ENCODE data around the gene MYNN. TPM values are rescaled to one million over a fixed set of nuclear protein-coding genes. Genes with fewer than 3 reads are reported as not detected.

Gene MYNN
- total RNA-seq, 1 donor from 2014 or later, result 23.6 TPM

- no peak for DNase-seq (ENCODE audit: low spot score)
- Histone ChIP-seq H3K36me3 (no peaks in the 10 kb centered on the region), H3K79me2 (ENCODE audit: low read depth) (peaks cover 5% of the 10 kb centered on the region), H3K9ac (no peak overlapping the region), H4K20me1 (ENCODE audit: low read depth) (no peaks in the 10 kb centered on the region), H3K27me3 (no peaks in the 10 kb centered on the region), H3K27ac (no peak overlapping the region), H3K4me3 (peak overlapping the region; percentile 43), H3K9me3 (ENCODE audit: low read depth) (no peaks in the 10 kb centered on the region), H2AFZ (replicated peaks) (peak overlapping the region; percentile 12), H3F3A (ENCODE audit: low read depth) (peaks cover 10% of the 10 kb centered on the region), H3K4me2 (peak overlapping the region; percentile 54), H3K4me1 (peaks cover 4% of the 10 kb centered on the region)
- Mint-ChIP-seq H3K4me1 (peaks cover 8% of the 10 kb centered on the region), H3K4me3 (peak overlapping the region; percentile 54), H3K27ac (no peak overlapping the region), H3K36me3 (no peaks in the 10 kb centered on the region), H3K27me3 (ENCODE audit: insufficient read depth, low read depth) (peaks cover 4% of the 10 kb centered on the region), H3K9me3 (peaks cover 25% of the 10 kb centered on the region)
- TF ChIP-seq, protein P1, sequence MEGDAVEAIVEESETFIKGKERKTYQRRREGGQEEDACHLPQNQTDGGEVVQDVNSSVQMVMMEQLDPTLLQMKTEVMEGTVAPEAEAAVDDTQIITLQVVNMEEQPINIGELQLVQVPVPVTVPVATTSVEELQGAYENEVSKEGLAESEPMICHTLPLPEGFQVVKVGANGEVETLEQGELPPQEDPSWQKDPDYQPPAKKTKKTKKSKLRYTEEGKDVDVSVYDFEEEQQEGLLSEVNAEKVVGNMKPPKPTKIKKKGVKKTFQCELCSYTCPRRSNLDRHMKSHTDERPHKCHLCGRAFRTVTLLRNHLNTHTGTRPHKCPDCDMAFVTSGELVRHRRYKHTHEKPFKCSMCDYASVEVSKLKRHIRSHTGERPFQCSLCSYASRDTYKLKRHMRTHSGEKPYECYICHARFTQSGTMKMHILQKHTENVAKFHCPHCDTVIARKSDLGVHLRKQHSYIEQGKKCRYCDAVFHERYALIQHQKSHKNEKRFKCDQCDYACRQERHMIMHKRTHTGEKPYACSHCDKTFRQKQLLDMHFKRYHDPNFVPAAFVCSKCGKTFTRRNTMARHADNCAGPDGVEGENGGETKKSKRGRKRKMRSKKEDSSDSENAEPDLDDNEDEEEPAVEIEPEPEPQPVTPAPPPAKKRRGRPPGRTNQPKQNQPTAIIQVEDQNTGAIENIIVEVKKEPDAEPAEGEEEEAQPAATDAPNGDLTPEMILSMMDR (IDR thresholded peaks at IDR 0.05), result no peak
- TF ChIP-seq EZH2phosphoT487 (IDR thresholded peaks at IDR 0.05), result no peak
- no peak for TF ChIP-seq EZH2 (IDR thresholded peaks at IDR 0.05)
These were observed 38.6 kb downstream of the MYNN start for GRCh38 chr3:169811631-169812331.

GRCh38 chr3:169812332-169813235 is 39.4 kb downstream of the MYNN start, which contains the start of the genes LRRC34 and LRRIQ4:
TSS of gene LRRC34 (minus strand) at chr3:169812904. CDS start at chr3:169812548, 356 bp downstream.
TSS of gene LRRIQ4 (plus strand) at chr3:169812870. CDS start at chr3:169821922, 9,052 bp downstream.
- H3K27me3 ChIP-seq, result no peaks in the 10 kb centered on the region
- H3K4me3 ChIP-seq, result peak within 1 kb of the TSS; percentile 43
- no peaks in the 10 kb centered on the region for H3K9me3 ChIP-seq (ENCODE audit: low read depth)
- peak within 1 kb of the TSS; percentile 12 for H2AFZ ChIP-seq (replicated peaks)
- Mint-ChIP-seq H3K4me1 (peaks cover 8% of the 10 kb centered on the region), H3K27me3 (ENCODE audit: insufficient read depth, low read depth) (peaks cover 4% of the 10 kb centered on the region), H3K4me3 (peak within 1 kb of the TSS; percentile 54), H3K36me3 (no peaks in the 10 kb centered on the region), H3K9me3 (peaks cover 25% of the 10 kb centered on the region), H3K27ac (peak within 1 kb of the TSS; percentile 24)
- peaks cover 10% of the 10 kb centered on the region for H3F3A ChIP-seq (ENCODE audit: low read depth)
- peak; percentile 82 for DNase-seq (ENCODE audit: low spot score)
- no peaks in the 10 kb centered on the region for H4K20me1 ChIP-seq (ENCODE audit: low read depth)
- peak within 1 kb of the TSS; percentile 49 for H3K9ac ChIP-seq
- H3K36me3 ChIP-seq, result no peaks in the 10 kb centered on the region
- peak within 1 kb of the TSS; percentile 54 for H3K4me2 ChIP-seq
- peaks cover 4% of the 10 kb centered on the region for H3K4me1 ChIP-seq
- H3K79me2 ChIP-seq (ENCODE audit: low read depth), result peaks cover 5% of the 10 kb centered on the region
- H3K27ac ChIP-seq, result peak within 1 kb of the TSS; percentile 59
- TF ChIP-seq EZH2phosphoT487 (IDR thresholded peaks at IDR 0.05), result no peak
- TF ChIP-seq EZH2 (IDR thresholded peaks at IDR 0.05), result no peak
- TF ChIP-seq, protein P1 (IDR thresholded peaks at IDR 0.05), result no peak

DNA sequence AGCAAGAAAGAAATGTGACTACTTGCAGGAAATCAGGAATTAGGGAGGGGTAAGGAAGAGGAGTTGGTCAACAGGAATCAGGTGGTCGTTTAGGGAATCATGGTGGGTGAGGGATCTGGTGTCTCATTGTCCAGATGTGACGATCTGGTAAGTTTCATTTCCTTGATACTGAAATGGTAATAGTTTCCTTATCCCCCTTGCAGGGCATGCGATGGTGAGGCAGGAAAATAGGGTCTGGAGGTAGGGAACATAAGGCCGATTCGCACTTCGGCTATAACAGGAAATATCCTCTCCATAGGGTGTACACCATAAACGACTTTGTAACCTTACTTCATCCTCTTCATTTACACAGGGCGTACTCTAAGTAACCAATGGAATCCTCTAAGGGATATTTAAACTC is 40.1 kb downstream of the MYNN start:
- no peak for DNase-seq (ENCODE audit: low spot score)
- H4K20me1 ChIP-seq (ENCODE audit: low read depth), result no peaks in the 10 kb centered on the region
- TF ChIP-seq, protein P1 (IDR thresholded peaks at IDR 0.05), result no peak
- TF ChIP-seq EZH2phosphoT487 (IDR thresholded peaks at IDR 0.05), result no peak
- TF ChIP-seq EZH2 (IDR thresholded peaks at IDR 0.05), result no peak
- H3K36me3 ChIP-seq, result no peaks in the 10 kb centered on the region
- Mint-ChIP-seq H3K27ac (peak overlapping the region; percentile 24), H3K27me3 (ENCODE audit: insufficient read depth, low read depth) (peaks cover 4% of the 10 kb centered on the region), H3K36me3 (no peaks in the 10 kb centered on the region), H3K4me3 (no peak overlapping the region), H3K4me1 (peaks cover 8% of the 10 kb centered on the region), H3K9me3 (peaks cover 25% of the 10 kb centered on the region)
- H3K4me2 ChIP-seq, result no peak overlapping the region
- no peak overlapping the region for H3K27ac ChIP-seq
- H3F3A ChIP-seq (ENCODE audit: low read depth), result peaks cover 10% of the 10 kb centered on the region
- peaks cover 5% of the 10 kb centered on the region for H3K79me2 ChIP-seq (ENCODE audit: low read depth)
- peaks cover 4% of the 10 kb centered on the region for H3K4me1 ChIP-seq
- H2AFZ ChIP-seq (replicated peaks), result peak overlapping the region; percentile 12
- H3K9me3 ChIP-seq (ENCODE audit: low read depth), result no peaks in the 10 kb centered on the region
- H3K27me3 ChIP-seq, result no peaks in the 10 kb centered on the region
- no peak overlapping the region for H3K9ac ChIP-seq
- no peak overlapping the region for H3K4me3 ChIP-seq

All from neural progenitor cell (in vitro differentiated cells).